Measurements from ENCODE around the gene CHMP3. TPM values are rescaled to one million over a fixed set of nuclear protein-coding genes. Genes with fewer than 3 reads are reported as not detected.

The CHMP3 gene
- total and polyA plus RNA-seq, 2 of the 13 experiments (the other 11 are each of a cell fraction or from before 2014, with no cell fraction given), result 64.1 to 114 TPM

DNA sequence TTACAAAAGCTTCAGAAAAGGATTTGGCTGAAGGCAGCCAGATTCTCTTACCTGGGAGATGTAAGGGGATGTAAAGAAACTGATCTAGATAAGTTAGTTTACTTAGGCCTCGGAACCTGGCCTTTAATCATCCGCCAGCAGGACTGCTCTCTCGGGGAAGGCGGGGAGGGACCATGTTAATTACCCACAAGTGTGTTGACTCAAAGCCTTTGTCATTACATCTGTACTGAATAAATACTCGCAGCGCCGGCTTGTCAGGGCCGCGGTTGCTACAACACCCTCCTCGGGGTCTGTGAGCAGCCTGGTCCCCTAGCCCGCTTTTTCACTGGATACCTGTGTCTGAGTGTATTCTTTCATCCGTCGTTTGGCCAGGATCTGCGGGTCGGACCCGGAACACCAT lies 6.7 kb downstream of the CHMP3 start (continued):
- TF ChIP-seq KAT8 (CRISPR knock-in tag; IDR thresholded peaks at IDR 0.05), result peak; percentile 71; the same call in 1 of the 2 replicates
- no peak for TF ChIP-seq ZNF563 (CRISPR knock-in tag; IDR thresholded peaks at IDR 0.05)
- peak; percentile 63 for TF ChIP-seq FOXA1 (IDR thresholded peaks at IDR 0.05)
- peak; percentile 96 for TF ChIP-seq FOXA1 (CRISPR knock-in tag; IDR thresholded peaks at IDR 0.05)
- TF ChIP-seq GATA4 (IDR thresholded peaks at IDR 0.05; ENCODE audit: borderline replicate concordance, low read depth), result peak; percentile 86
- no peak for TF ChIP-seq ZKSCAN5 (CRISPR knock-in tag; IDR thresholded peaks at IDR 0.05)
- peak; percentile 86 for TF ChIP-seq SOX5 (CRISPR knock-in tag; IDR thresholded peaks at IDR 0.05; ENCODE audit: borderline replicate concordance)
- no peak for TF ChIP-seq KDM5B (CRISPR knock-in tag; IDR thresholded peaks at IDR 0.05; ENCODE audit: borderline replicate concordance)
- TF ChIP-seq, protein P1, sequence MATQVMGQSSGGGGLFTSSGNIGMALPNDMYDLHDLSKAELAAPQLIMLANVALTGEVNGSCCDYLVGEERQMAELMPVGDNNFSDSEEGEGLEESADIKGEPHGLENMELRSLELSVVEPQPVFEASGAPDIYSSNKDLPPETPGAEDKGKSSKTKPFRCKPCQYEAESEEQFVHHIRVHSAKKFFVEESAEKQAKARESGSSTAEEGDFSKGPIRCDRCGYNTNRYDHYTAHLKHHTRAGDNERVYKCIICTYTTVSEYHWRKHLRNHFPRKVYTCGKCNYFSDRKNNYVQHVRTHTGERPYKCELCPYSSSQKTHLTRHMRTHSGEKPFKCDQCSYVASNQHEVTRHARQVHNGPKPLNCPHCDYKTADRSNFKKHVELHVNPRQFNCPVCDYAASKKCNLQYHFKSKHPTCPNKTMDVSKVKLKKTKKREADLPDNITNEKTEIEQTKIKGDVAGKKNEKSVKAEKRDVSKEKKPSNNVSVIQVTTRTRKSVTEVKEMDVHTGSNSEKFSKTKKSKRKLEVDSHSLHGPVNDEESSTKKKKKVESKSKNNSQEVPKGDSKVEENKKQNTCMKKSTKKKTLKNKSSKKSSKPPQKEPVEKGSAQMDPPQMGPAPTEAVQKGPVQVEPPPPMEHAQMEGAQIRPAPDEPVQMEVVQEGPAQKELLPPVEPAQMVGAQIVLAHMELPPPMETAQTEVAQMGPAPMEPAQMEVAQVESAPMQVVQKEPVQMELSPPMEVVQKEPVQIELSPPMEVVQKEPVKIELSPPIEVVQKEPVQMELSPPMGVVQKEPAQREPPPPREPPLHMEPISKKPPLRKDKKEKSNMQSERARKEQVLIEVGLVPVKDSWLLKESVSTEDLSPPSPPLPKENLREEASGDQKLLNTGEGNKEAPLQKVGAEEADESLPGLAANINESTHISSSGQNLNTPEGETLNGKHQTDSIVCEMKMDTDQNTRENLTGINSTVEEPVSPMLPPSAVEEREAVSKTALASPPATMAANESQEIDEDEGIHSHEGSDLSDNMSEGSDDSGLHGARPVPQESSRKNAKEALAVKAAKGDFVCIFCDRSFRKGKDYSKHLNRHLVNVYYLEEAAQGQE (IDR thresholded peaks at IDR 0.05; ENCODE audit: borderline replicate concordance in 1 of 2, low read depth in 1 of 2, low read length in 2 of 2), result no peak
- TF ChIP-seq ZNF205 (CRISPR knock-in tag; IDR thresholded peaks at IDR 0.05), result peak; percentile 56; the same call in 1 of the 2 replicates
- TF ChIP-seq RXRB (CRISPR knock-in tag; IDR thresholded peaks at IDR 0.05; ENCODE audit: borderline replicate concordance), result peak; percentile 45; the same call in 1 of the 2 replicates
- TF ChIP-seq, protein P2, sequence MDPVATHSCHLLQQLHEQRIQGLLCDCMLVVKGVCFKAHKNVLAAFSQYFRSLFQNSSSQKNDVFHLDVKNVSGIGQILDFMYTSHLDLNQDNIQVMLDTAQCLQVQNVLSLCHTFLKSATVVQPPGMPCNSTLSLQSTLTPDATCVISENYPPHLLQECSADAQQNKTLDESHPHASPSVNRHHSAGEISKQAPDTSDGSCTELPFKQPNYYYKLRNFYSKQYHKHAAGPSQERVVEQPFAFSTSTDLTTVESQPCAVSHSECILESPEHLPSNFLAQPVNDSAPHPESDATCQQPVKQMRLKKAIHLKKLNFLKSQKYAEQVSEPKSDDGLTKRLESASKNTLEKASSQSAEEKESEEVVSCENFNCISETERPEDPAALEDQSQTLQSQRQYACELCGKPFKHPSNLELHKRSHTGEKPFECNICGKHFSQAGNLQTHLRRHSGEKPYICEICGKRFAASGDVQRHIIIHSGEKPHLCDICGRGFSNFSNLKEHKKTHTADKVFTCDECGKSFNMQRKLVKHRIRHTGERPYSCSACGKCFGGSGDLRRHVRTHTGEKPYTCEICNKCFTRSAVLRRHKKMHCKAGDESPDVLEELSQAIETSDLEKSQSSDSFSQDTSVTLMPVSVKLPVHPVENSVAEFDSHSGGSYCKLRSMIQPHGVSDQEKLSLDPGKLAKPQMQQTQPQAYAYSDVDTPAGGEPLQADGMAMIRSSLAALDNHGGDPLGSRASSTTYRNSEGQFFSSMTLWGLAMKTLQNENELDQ (CRISPR knock-in tag; IDR thresholded peaks at IDR 0.05; ENCODE audit: borderline replicate concordance), result no peak
- no peak for TF ChIP-seq MBNL3 (CRISPR knock-in tag; conservative IDR thresholded peaks at IDR 0.05)
- TF ChIP-seq ZNF878 (CRISPR knock-in tag; IDR thresholded peaks at IDR 0.05), result no peak
- peak; percentile 67; the same call in 1 of the 2 replicates for TF ChIP-seq ZBTB38 (CRISPR knock-in tag; IDR thresholded peaks at IDR 0.05)
- TF ChIP-seq, protein P3, sequence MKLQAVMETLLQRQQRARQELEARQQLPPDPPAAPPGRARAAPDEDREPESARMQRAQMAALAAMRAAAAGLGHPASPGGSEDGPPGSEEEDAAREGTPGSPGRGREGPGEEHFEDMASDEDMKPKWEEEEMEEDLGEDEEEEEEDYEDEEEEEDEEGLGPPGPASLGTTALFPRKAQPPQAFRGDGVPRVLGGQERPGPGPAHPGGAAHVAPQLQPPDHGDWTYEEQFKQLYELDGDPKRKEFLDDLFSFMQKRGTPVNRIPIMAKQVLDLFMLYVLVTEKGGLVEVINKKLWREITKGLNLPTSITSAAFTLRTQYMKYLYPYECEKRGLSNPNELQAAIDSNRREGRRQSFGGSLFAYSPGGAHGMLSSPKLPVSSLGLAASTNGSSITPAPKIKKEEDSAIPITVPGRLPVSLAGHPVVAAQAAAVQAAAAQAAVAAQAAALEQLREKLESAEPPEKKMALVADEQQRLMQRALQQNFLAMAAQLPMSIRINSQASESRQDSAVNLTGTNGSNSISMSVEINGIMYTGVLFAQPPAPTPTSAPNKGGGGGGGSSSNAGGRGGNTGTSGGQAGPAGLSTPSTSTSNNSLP (IDR thresholded peaks at IDR 0.05; ENCODE audit: low read depth, low read length), result peak; percentile 47; the same call in 1 of the 2 replicates
- TF ChIP-seq, protein P4, sequence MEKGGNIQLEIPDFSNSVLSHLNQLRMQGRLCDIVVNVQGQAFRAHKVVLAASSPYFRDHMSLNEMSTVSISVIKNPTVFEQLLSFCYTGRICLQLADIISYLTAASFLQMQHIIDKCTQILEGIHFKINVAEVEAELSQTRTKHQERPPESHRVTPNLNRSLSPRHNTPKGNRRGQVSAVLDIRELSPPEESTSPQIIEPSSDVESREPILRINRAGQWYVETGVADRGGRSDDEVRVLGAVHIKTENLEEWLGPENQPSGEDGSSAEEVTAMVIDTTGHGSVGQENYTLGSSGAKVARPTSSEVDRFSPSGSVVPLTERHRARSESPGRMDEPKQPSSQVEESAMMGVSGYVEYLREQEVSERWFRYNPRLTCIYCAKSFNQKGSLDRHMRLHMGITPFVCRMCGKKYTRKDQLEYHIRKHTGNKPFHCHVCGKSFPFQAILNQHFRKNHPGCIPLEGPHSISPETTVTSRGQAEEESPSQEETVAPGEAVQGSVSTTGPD (CRISPR knock-in tag; IDR thresholded peaks at IDR 0.05), result no peak
- no peak for TF ChIP-seq IKZF1 (IDR thresholded peaks at IDR 0.05)
- TF ChIP-seq SAP130 (CRISPR knock-in tag; IDR thresholded peaks at IDR 0.05; ENCODE audit: low read depth), result peak; percentile 81
- TF ChIP-seq ZNF776 (CRISPR knock-in tag; IDR thresholded peaks at IDR 0.05), result no peak
- no peak for TF ChIP-seq MAFG (CRISPR knock-in tag; IDR thresholded peaks at IDR 0.05)

Measured in HepG2 (cell line).